DND-41 (cell line): ENCODE data around the gene SUSD5.

Experiments used
- ATAC-seq: fragments of 200-7000 bp; cut with Tn5 transposase; 3 replicates; pipeline ENCODE4 v1.9.1; 2021; ENCODE audit warnings: low read depth; ENCODE audit not compliant: insufficient read depth
- DNase-seq: peaks from one replicate; pipeline ENCODE4 v3.0.0-alpha.2; 2020
- H2AFZ ChIP-seq: 2 replicates; pipeline ENCODE4 v1.6.0; 2012; ENCODE audit warnings: low read depth, low read length
- H3K27ac ChIP-seq: 2 replicates; pipeline ENCODE4 v1.5.1; 2012; ENCODE audit warnings: low read length, inconsistent platforms
- H3K27me3 ChIP-seq: fragments of 200-600 bp; sonication (generic); 2 replicates; pipeline ENCODE4 v1.6.0; 2012; ENCODE audit warnings: low read length, mild to moderate bottlenecking, inconsistent platforms; ENCODE audit not compliant: insufficient read depth, poor library complexity
- H3K36me3 ChIP-seq: 2 replicates; pipeline ENCODE4 v1.5.1; 2012; ENCODE audit warnings: low read length, inconsistent platforms; ENCODE audit not compliant: insufficient read depth
- H3K4me1 ChIP-seq: 2 replicates; pipeline ENCODE4 v1.5.1; 2012; ENCODE audit warnings: mild to moderate bottlenecking, low read length; ENCODE audit not compliant: insufficient read depth
- H3K4me2 ChIP-seq: 2 replicates; pipeline ENCODE4 v1.6.0; 2012; ENCODE audit warnings: mild to moderate bottlenecking, moderate library complexity, low read length, inconsistent platforms; ENCODE audit not compliant: insufficient read depth
- H3K4me3 ChIP-seq, 2 experiments: fragments of 200-600 bp in 1 of 2; shearing (Covaris generic) in 1 of 2; 2 replicates each; pipeline ENCODE4 v1.5.1; 2012 to 2016; ENCODE audit warnings: inconsistent platforms in 2 of 2, low read length in 2 of 2, mild to moderate bottlenecking in 2 of 2, low read depth in 1 of 2, moderate library complexity in 1 of 2
- H3K79me2 ChIP-seq: 2 replicates; pipeline ENCODE4 v1.6.0; 2012; ENCODE audit warnings: low read length, inconsistent platforms; ENCODE audit not compliant: insufficient read depth
- H3K9ac ChIP-seq: 2 replicates; pipeline ENCODE4 v1.6.0; 2012; ENCODE audit warnings: low read depth, mild to moderate bottlenecking, inconsistent platforms, low read length, moderate library complexity
- H3K9me3 ChIP-seq: 2 replicates; pipeline ENCODE4 v1.5.1; 2012; ENCODE audit warnings: low read length, moderate library complexity, mild to moderate bottlenecking, inconsistent platforms; ENCODE audit not compliant: insufficient read depth, severe bottlenecking
- H4K20me1 ChIP-seq: 2 replicates; pipeline ENCODE4 v1.6.0; 2012; ENCODE audit warnings: low read length; ENCODE audit not compliant: insufficient read depth
- CTCF ChIP-seq: IDR thresholded peaks from 2 replicates; pipeline ENCODE4 v1.5.1; 2012; ENCODE audit warnings: borderline replicate concordance, low read length, moderate library complexity, mild to moderate bottlenecking; ENCODE audit not compliant: poor library complexity, severe bottlenecking; ENCODE audit errors: extremely low read depth
- EZH2 ChIP-seq: IDR thresholded peaks from 3 replicates; pipeline ENCODE4 v1.6.1; 2012; ENCODE audit warnings: borderline replicate concordance, low read depth, mild to moderate bottlenecking, moderate library complexity, low read length, inconsistent platforms; ENCODE audit not compliant: severe bottlenecking

SUSD5 gene

GRCh38 chr3:33159981-33160380, 58.6 kb downstream of the SUSD5 start:
- Histone ChIP-seq H3K4me3 (no peak overlapping the region), H3K9ac (no peak overlapping the region), H3K27me3 (no peaks in the 10 kb centered on the region), H2AFZ (no peak overlapping the region), H4K20me1 (no peaks in the 10 kb centered on the region), H3K4me2 (no peak overlapping the region), H3K9me3 (no peaks in the 10 kb centered on the region), H3K4me1 (no peaks in the 10 kb centered on the region), H3K27ac (no peak overlapping the region), H3K36me3 (no peaks in the 10 kb centered on the region), H3K79me2 (no peaks in the 10 kb centered on the region)
- ATAC-seq (no peak), DNase-seq (no peak)
- TF ChIP-seq EZH2 (no peak), CTCF (no peak)

GRCh38 chr3:33159234-33159633, 59.4 kb downstream of the SUSD5 start:
- no peak for ATAC-seq
- Histone ChIP-seq H3K9me3 (no peaks in the 10 kb centered on the region), H2AFZ (no peak overlapping the region), H3K9ac (no peak overlapping the region), H3K4me3 (no peak overlapping the region), H3K79me2 (no peaks in the 10 kb centered on the region), H3K27me3 (no peaks in the 10 kb centered on the region), H3K27ac (no peak overlapping the region), H3K4me1 (no peaks in the 10 kb centered on the region), H3K4me2 (no peak overlapping the region), H3K36me3 (no peaks in the 10 kb centered on the region), H4K20me1 (no peaks in the 10 kb centered on the region)
- DNase-seq, result no peak
- TF ChIP-seq CTCF, result no peak
- TF ChIP-seq EZH2, result no peak

DNA sequence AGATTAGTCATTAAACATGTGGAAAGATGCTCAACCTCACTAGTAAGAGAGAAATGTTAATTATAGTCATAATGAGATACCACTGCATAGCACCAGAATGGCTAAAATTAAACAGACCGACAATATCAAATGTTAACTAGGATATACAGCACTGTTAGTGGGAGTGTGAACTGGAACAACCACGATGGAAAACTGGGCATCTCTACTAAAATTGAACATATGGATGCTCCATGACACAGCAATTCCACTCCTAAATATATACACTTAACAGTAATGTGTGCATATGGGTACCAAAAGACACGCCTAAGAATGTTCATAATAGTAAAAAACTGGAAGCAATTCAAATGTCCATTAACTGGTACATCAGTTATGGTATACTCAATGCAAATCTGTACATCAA, 63.3 kb downstream of the SUSD5 start:
- H3K9me3 ChIP-seq, result no peaks in the 10 kb centered on the region
- DNase-seq (no peak), ATAC-seq (no peak)
- no peaks in the 10 kb centered on the region for H3K4me1 ChIP-seq
- TF ChIP-seq CTCF (no peak), EZH2 (no peak)
- H3K9ac ChIP-seq, result no peak overlapping the region
- H3K36me3 ChIP-seq, result no peaks in the 10 kb centered on the region
- no peak overlapping the region for H3K4me3 ChIP-seq
- H2AFZ ChIP-seq, result no peak overlapping the region
- H3K27me3 ChIP-seq, result no peaks in the 10 kb centered on the region
- H3K79me2 ChIP-seq, result no peaks in the 10 kb centered on the region
- no peaks in the 10 kb centered on the region for H4K20me1 ChIP-seq
- no peak overlapping the region for H3K4me2 ChIP-seq
- no peak overlapping the region for H3K27ac ChIP-seq

DNA sequence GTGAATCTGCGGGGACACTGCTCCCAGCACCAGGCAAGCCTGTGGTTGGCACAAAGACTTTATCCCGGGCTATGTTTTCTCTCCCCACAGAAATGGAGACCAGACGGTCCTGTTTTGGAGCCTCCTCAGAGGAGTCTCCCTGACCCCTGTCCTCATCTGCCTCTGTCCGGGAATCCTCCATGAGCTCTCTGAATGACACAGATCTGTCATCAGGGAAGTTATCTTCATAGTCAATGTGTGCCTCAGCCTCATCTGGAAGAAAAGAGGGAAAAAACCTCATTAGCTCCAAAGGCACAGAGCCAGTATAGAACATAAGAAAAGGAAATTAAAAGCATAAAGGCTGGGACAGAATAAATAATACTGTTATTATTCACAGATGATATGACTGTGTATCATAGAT, 64.8 kb downstream of the SUSD5 start:
- DNase-seq (no peak), ATAC-seq (no peak)
- no peaks in the 10 kb centered on the region for H3K4me1 ChIP-seq
- no peaks in the 10 kb centered on the region for H3K27me3 ChIP-seq
- H2AFZ ChIP-seq, result no peak overlapping the region
- no peak overlapping the region for H3K9ac ChIP-seq
- H3K9me3 ChIP-seq, result no peaks in the 10 kb centered on the region
- no peak overlapping the region for H3K4me2 ChIP-seq
- no peak for TF ChIP-seq EZH2
- no peak for TF ChIP-seq CTCF
- no peak overlapping the region for H3K4me3 ChIP-seq
- no peaks in the 10 kb centered on the region for H3K36me3 ChIP-seq
- no peaks in the 10 kb centered on the region for H4K20me1 ChIP-seq
- no peaks in the 10 kb centered on the region for H3K79me2 ChIP-seq
- H3K27ac ChIP-seq, result no peak overlapping the region
